HEK293 (cell line): ENCODE results near the gene DCAF10.
A peak's percentile ranks its signal among the peaks of the same experiment; 100 is the strongest.

Experiments used
- CTCF ChIA-PET: fragments of 350-600 bp; formaldehyde crosslinking; extraction: SDS; loops from one replicate; lab custom pipeline; 2021; ENCODE audit warnings: antibody characterized with exemption; lab: Yijun Ruan, JAX
- POLR2A ChIA-PET: fragments of 300-600 bp; formaldehyde crosslinking; extraction: SDS; loops from one replicate; lab custom pipeline; 2020; ENCODE audit warnings: antibody characterized with exemption, inconsistent platforms; lab: Yijun Ruan, JAX
- H3K27ac ChIP-seq: fragments of 200-500 bp; sonication (Bioruptor generic); 2 replicates; pipeline ENCODE4 v1.5.1; 2014; ENCODE audit warnings: low read depth, low read length, control low read depth, inconsistent platforms; ENCODE audit errors: extremely low read depth
- H3K36me3 ChIP-seq, 2 experiments: fragments of 200-500 bp in 1 of 2; sonication (Bioruptor generic) in 1 of 2; 1 replicate in 1 of 2; 2 replicates in 1 of 2; pipeline ENCODE4 v1.5.1; 2014 to 2017; ENCODE audit warnings: inconsistent platforms in 2 of 2, low read length in 2 of 2; ENCODE audit not compliant: control insufficient read depth in 2 of 2, insufficient read depth in 1 of 2
- H3K4me1 ChIP-seq: fragments of 200-500 bp; sonication (Bioruptor generic); 2 replicates; pipeline ENCODE4 v1.5.1; 2014; ENCODE audit warnings: mild to moderate bottlenecking, low read length, inconsistent platforms; ENCODE audit not compliant: control insufficient read depth, insufficient read depth
- H3K4me3 ChIP-seq: 2 replicates; pipeline ENCODE4 v1.5.1; 2011; ENCODE audit warnings: low read depth, mild to moderate bottlenecking, control low read depth, low read length, moderate library complexity
- H3K9me3 ChIP-seq: fragments of 200-500 bp; sonication (Bioruptor generic); 2 replicates; pipeline ENCODE4 v1.5.1; 2014; ENCODE audit warnings: low read depth, low read length, inconsistent platforms; ENCODE audit not compliant: control insufficient read depth, insufficient read depth
- BCL11A ChIP-seq: fragments of 450-650 bp; formaldehyde crosslinking; IDR thresholded peaks from 2 replicates; pipeline ENCODE4 v1.5.1; 2016; ENCODE audit warnings: low read depth, missing biosample characterization, missing genetic modification characterization
- GLIS2 ChIP-seq: fragments of 450-650 bp; formaldehyde crosslinking; IDR thresholded peaks from 2 replicates; pipeline ENCODE4 v1.5.1; 2016; ENCODE audit warnings: missing biosample characterization, missing genetic modification characterization
- KLF1 ChIP-seq: fragments of 450-650 bp; formaldehyde crosslinking; IDR thresholded peaks from 2 replicates; pipeline ENCODE4 v1.5.1; 2016; ENCODE audit warnings: missing biosample characterization, missing genetic modification characterization
- KLF10 ChIP-seq: fragments of 450-650 bp; IDR thresholded peaks from 2 replicates; pipeline ENCODE4 v1.5.1; 2018; ENCODE audit warnings: missing biosample characterization, mild to moderate bottlenecking, missing genetic modification characterization
- KLF16 ChIP-seq: fragments of 450-650 bp; formaldehyde crosslinking; IDR thresholded peaks from 2 replicates; pipeline ENCODE4 v1.5.1; 2017; ENCODE audit warnings: missing biosample characterization, missing genetic modification characterization
- KLF8 ChIP-seq: fragments of 450-650 bp; formaldehyde crosslinking; IDR thresholded peaks from 2 replicates; pipeline ENCODE4 v1.5.1; 2016; ENCODE audit warnings: missing biosample characterization, missing genetic modification characterization
- PBX3 ChIP-seq: sonication (generic); formaldehyde crosslinking; IDR thresholded peaks from 2 replicates; pipeline ENCODE4 v1.8.1; 2022; ENCODE audit warnings: mild to moderate bottlenecking, moderate library complexity, missing genetic modification reagents
- SALL2 ChIP-seq: fragments of 450-650 bp; formaldehyde crosslinking; IDR thresholded peaks from 2 replicates; pipeline ENCODE4 v1.5.0; 2017; ENCODE audit warnings: missing biosample characterization, mild to moderate bottlenecking, missing genetic modification characterization, borderline replicate concordance
- SCRT2 ChIP-seq: fragments of 450-650 bp; formaldehyde crosslinking; IDR thresholded peaks from 2 replicates; pipeline ENCODE4 v1.5.1; 2016; ENCODE audit warnings: missing biosample characterization, missing genetic modification characterization
- TSHZ1 ChIP-seq: fragments of 450-650 bp; formaldehyde crosslinking; IDR thresholded peaks from 2 replicates; pipeline ENCODE4 v1.5.1; 2016; ENCODE audit warnings: missing biosample characterization, missing genetic modification characterization, borderline replicate concordance
- YY2 ChIP-seq: fragments of 450-650 bp; formaldehyde crosslinking; IDR thresholded peaks from 2 replicates; pipeline ENCODE4 v1.5.1; 2016; ENCODE audit warnings: missing biosample characterization, missing genetic modification characterization
- ZBTB26 ChIP-seq: fragments of 450-650 bp; formaldehyde crosslinking; optimal IDR thresholded peaks from 2 replicates; pipeline ENCODE3; 2016; ENCODE audit warnings: missing biosample characterization, mild to moderate bottlenecking, missing genetic modification characterization
- ZBTB44 ChIP-seq: fragments of 450-650 bp; IDR thresholded peaks from 2 replicates; pipeline ENCODE4 v1.5.1; 2018; ENCODE audit warnings: missing biosample characterization, mild to moderate bottlenecking, missing genetic modification characterization
- ZBTB48 ChIP-seq: fragments of 450-650 bp; formaldehyde crosslinking; IDR thresholded peaks from 2 replicates; pipeline ENCODE4 v1.5.1; 2016; ENCODE audit warnings: missing biosample characterization, missing genetic modification characterization
- ZFHX2 ChIP-seq: fragments of 450-650 bp; formaldehyde crosslinking; conservative IDR thresholded peaks from 2 replicates; pipeline ENCODE4 v1.5.1; 2016; ENCODE audit warnings: missing biosample characterization, missing genetic modification characterization
- ZFP69B ChIP-seq: fragments of 450-650 bp; formaldehyde crosslinking; IDR thresholded peaks from 2 replicates; pipeline ENCODE4 v1.5.1; 2016; ENCODE audit warnings: missing biosample characterization, missing genetic modification characterization
- ZNF132 ChIP-seq: fragments of 450-650 bp; formaldehyde crosslinking; IDR thresholded peaks from 2 replicates; pipeline ENCODE4 v1.5.1; 2017; ENCODE audit warnings: missing biosample characterization, missing genetic modification characterization, borderline replicate concordance
- ZNF2 ChIP-seq: fragments of 450-650 bp; formaldehyde crosslinking; IDR thresholded peaks from 2 replicates; pipeline ENCODE4 v1.5.1; 2016; ENCODE audit warnings: missing biosample characterization, missing genetic modification characterization
- ZNF223 ChIP-seq: fragments of 450-650 bp; formaldehyde crosslinking; IDR thresholded peaks from 2 replicates; pipeline ENCODE4 v1.5.1; 2016; ENCODE audit warnings: missing biosample characterization, missing genetic modification characterization
- ZNF341 ChIP-seq: fragments of 450-650 bp; formaldehyde crosslinking; IDR thresholded peaks from 2 replicates; pipeline ENCODE4; 2016; ENCODE audit warnings: low read depth, missing biosample characterization, missing genetic modification characterization
- ZNF391 ChIP-seq: fragments of 450-650 bp; formaldehyde crosslinking; IDR thresholded peaks from 2 replicates; pipeline ENCODE4 v1.5.1; 2016; ENCODE audit warnings: low read depth, missing biosample characterization, missing genetic modification characterization, borderline replicate concordance
- ZNF488 ChIP-seq: fragments of 450-650 bp; formaldehyde crosslinking; IDR thresholded peaks from 2 replicates; pipeline ENCODE4 v1.5.1; 2016; ENCODE audit warnings: missing biosample characterization, missing genetic modification characterization
- ZNF629 ChIP-seq: fragments of 450-650 bp; formaldehyde crosslinking; IDR thresholded peaks from 2 replicates; pipeline ENCODE4 v1.5.1; 2017; ENCODE audit warnings: missing biosample characterization, missing genetic modification characterization
- ZNF654 ChIP-seq: fragments of 450-650 bp; formaldehyde crosslinking; IDR thresholded peaks from 2 replicates; pipeline ENCODE4 v1.5.1; 2016; ENCODE audit warnings: low read depth, missing biosample characterization, missing genetic modification characterization
- ZNF76 ChIP-seq: fragments of 450-650 bp; formaldehyde crosslinking; IDR thresholded peaks from 2 replicates; pipeline ENCODE4; 2016; ENCODE audit warnings: low read depth, missing biosample characterization, missing genetic modification characterization, borderline replicate concordance
- ZNF830 ChIP-seq: fragments of 450-650 bp; IDR thresholded peaks from 2 replicates; pipeline ENCODE4 v1.5.0; 2018; ENCODE audit warnings: missing biosample characterization, missing genetic modification characterization, low read depth, mild to moderate bottlenecking, moderate library complexity
- ZNF843 ChIP-seq: fragments of 450-650 bp; formaldehyde crosslinking; IDR thresholded peaks from 2 replicates; pipeline ENCODE4 v1.5.1; 2016; ENCODE audit warnings: missing biosample characterization, missing genetic modification characterization
- ZSCAN30 ChIP-seq: fragments of 450-650 bp; IDR thresholded peaks from 2 replicates; pipeline ENCODE4 v1.5.1; 2018; ENCODE audit warnings: missing biosample characterization, mild to moderate bottlenecking, missing genetic modification characterization, moderate library complexity
- ZXDB ChIP-seq: fragments of 450-650 bp; formaldehyde crosslinking; IDR thresholded peaks from 2 replicates; pipeline ENCODE4 v1.5.1; 2016; ENCODE audit warnings: missing biosample characterization, missing genetic modification characterization

Gene DCAF10

GRCh38 chr9:37903647-37904444 lies 103.2 kb downstream of the DCAF10 start, which contains the start of gene SLC25A51:
Gene SLC25A51, minus strand, starts transcription at chr9:37904127. Its CDS starts 15,577 bp downstream, at chr9:37888550.
- H3K36me3 ChIP-seq: peaks cover 5 to 13% of the 10 kb centered on the region in 2 experiments; a peak in 1 of 3 replicates
- peak within 1 kb of the TSS; percentile 84 for H3K4me3 ChIP-seq
- no peaks in the 10 kb centered on the region for H3K4me1 ChIP-seq
- peak within 1 kb of the TSS; percentile 67 for H3K27ac ChIP-seq
- no peaks in the 10 kb centered on the region for H3K9me3 ChIP-seq
- ChIA-PET POLR2A (interaction anchor here (0.8 to 2.3 kb wide), 4 partner anchors 11 to 418 kb away, joined by 3 to 8 read pairs (median 6); partner anchors contain the start of genes DCAF10, EXOSC3 and POLR1E), CTCF (interaction anchor here (0.7 to 2.5 kb wide), 12 partner anchors 10 to 325 kb away, joined by 3 to 9 read pairs (median 4); no protein-coding TSS in a partner anchor)
- TF ChIP-seq KLF16 (tag by site-specific recombination): peak; percentile 82; the same call in 1 of the 2 replicates
- TF ChIP-seq SCRT2 (tag by site-specific recombination): peak; percentile 87
- TF ChIP-seq ZNF391 (tag by site-specific recombination): peak; percentile 67; the same call in 1 of the 2 replicates
- TF ChIP-seq ZNF843 (tag by site-specific recombination): no peak; the same call in 1 of the 2 replicates
- TF ChIP-seq ZNF132 (tag by site-specific recombination): no peak
- peak; percentile 96 for TF ChIP-seq ZNF2 (tag by site-specific recombination)
- TF ChIP-seq ZFHX2: peak; percentile 69
- peak; percentile 98 for TF ChIP-seq KLF8 (tag by site-specific recombination)
- TF ChIP-seq ZFP69B: peak; percentile 87
- peak; percentile 33; the same call in 1 of the 2 replicates for TF ChIP-seq BCL11A (tag by site-specific recombination)
- TF ChIP-seq ZBTB26: peak; percentile 88
- TF ChIP-seq ZNF654: peak; percentile 41
- TF ChIP-seq ZXDB (tag by site-specific recombination): peak; percentile 68
- TF ChIP-seq ZBTB44: peak; percentile 44; the same call in 1 of the 2 replicates
- TF ChIP-seq ZNF629 (tag by site-specific recombination): peak; percentile 66
- TF ChIP-seq KLF10 (tag by site-specific recombination): peak; percentile 62; the same call in 1 of the 2 replicates
- peak; percentile 94 for TF ChIP-seq ZSCAN30 (tag by site-specific recombination)
- TF ChIP-seq GLIS2 (tag by site-specific recombination): peak; percentile 81
- peak; percentile 69; the same call in 1 of the 2 replicates for TF ChIP-seq PBX3 (CRISPR knock-in tag)
- no peak for TF ChIP-seq ZNF488 (tag by site-specific recombination)
- TF ChIP-seq ZNF341 (tag by site-specific recombination): peak; percentile 95
- peak; percentile 81 for TF ChIP-seq YY2
- TF ChIP-seq SALL2 (tag by site-specific recombination): no peak
- TF ChIP-seq ZNF223 (tag by site-specific recombination): no peak
- no peak for TF ChIP-seq ZNF830 (tag by site-specific recombination)
- 0 out of 2 replicates have a peak, but pooled peaks have one; percentile 17 for TF ChIP-seq TSHZ1 (tag by site-specific recombination)
- peak; percentile 47; the same call in 1 of the 2 replicates for TF ChIP-seq ZNF76
- 0 out of 2 replicates have a peak, but pooled peaks have one; percentile 82 for TF ChIP-seq ZBTB48 (tag by site-specific recombination)
- peak; percentile 67 for TF ChIP-seq KLF1 (tag by site-specific recombination)
